GM12875 (cell line): ENCODE data around the gene CCBE1.

ENCODE experiments used
- H3K4me3 ChIP-seq: one replicate; pipeline ENCODE4 v1.5.1; 2011; ENCODE audit warnings: low read depth, low read length, control low read depth
- TF ChIP-seq, protein P1 (sequence below): IDR thresholded peaks from 2 replicates; pipeline ENCODE4 v1.5.1; 2011; ENCODE audit warnings: low read depth, mild to moderate bottlenecking, control low read depth, inconsistent platforms, low read length, moderate library complexity, borderline replicate concordance; ENCODE audit not compliant: insufficient read depth

Gene CCBE1

DNA sequence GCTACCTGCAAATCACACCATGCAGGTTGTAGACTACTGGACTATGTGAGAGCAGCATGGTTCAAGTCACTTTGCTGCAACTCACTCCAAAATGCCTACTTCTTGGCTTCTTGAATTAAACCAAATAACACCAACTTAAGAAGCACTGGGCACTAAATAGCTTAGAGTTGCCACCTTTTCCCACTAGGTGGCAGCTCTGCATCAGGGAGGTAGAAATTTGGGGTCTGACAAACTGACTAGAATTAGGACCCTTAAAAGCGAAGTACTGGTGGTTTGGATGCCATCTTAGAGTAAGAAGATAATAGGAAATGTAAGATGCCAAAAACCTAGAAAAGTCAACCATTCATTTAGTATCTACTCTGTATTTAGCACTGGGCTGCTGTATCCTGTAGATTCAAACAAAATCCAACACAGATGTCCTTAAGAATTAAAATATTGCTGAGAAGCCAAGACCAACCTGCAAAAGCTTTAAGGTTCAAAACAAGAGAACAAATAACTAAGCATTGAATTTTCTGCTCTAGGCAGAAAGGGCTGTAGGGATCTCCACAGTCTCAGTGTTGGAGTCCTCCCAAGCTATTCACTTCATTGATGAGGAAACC, 65.5 kb downstream of the CCBE1 start:
- TF ChIP-seq, protein P1, sequence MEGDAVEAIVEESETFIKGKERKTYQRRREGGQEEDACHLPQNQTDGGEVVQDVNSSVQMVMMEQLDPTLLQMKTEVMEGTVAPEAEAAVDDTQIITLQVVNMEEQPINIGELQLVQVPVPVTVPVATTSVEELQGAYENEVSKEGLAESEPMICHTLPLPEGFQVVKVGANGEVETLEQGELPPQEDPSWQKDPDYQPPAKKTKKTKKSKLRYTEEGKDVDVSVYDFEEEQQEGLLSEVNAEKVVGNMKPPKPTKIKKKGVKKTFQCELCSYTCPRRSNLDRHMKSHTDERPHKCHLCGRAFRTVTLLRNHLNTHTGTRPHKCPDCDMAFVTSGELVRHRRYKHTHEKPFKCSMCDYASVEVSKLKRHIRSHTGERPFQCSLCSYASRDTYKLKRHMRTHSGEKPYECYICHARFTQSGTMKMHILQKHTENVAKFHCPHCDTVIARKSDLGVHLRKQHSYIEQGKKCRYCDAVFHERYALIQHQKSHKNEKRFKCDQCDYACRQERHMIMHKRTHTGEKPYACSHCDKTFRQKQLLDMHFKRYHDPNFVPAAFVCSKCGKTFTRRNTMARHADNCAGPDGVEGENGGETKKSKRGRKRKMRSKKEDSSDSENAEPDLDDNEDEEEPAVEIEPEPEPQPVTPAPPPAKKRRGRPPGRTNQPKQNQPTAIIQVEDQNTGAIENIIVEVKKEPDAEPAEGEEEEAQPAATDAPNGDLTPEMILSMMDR, result peak; percentile 56

DNA sequence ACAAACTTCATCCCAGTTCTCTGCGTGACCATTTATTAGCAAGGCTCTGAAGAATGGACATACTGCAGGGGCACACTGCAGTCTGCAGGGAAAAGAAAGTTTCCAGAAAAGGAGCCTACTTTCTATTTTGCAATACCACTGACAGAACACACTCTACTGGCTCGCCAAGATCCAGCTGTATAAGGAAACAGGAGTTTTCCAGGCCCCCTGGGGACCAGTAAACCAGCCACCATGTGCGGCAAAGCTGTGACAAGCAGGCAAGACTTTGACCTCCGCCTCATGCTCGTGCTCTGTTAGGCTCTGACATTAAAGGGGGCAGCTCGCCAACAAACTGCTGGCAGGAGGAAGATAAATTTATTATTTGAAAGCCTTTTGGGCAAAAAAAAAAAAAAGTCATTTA, 67.3 kb downstream of the CCBE1 start:
- TF ChIP-seq, protein P1, result no peak
- H3K4me3 ChIP-seq, result no peak overlapping the region

More for the DNA sequence above, 65.5 kb downstream of the CCBE1 start:
- H3K4me3 ChIP-seq, result no peak overlapping the region

DNA sequence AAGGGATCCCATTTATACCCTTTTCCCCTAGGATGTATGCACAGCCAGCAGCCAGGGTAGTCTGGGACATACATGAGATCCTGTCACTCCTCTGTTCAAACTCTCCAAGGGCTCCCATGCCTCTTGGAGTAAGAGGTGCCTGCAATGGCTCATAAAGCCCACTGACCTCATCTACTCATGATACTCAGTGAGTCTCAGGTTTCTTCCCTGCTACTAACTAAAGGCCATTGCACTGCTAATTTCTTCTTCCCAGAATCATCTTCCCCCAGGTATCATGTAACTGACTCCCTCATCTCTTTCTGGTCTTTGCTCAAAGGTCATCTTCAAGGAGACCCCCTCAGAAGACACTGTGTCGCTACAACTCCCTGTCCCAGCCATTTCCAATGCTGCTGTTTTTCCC, 68.2 kb downstream of the CCBE1 start:
- H3K4me3 ChIP-seq, result no peak overlapping the region
- TF ChIP-seq, protein P1, result no peak

DNA sequence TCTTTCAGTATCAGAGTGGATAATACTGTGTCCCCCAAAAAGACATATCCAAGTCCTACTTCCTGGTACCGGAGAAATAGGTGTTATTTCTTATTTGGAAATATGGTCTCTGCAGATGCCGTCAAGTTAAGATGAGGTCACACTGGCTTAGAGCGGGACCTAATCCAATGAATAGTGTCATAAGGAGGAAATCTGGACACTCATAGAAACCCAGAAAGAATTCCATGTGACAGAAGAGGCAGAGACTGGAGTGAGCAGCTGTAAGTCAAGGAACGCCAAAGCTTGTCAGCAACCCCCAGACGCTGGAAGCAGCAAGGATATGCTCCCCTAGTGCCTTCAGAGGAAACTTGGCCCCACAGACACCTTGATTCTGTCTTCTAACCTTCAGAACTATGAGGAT, 69.8 kb downstream of the CCBE1 start:
- TF ChIP-seq, protein P1, result no peak
- H3K4me3 ChIP-seq, result no peak overlapping the region

DNA sequence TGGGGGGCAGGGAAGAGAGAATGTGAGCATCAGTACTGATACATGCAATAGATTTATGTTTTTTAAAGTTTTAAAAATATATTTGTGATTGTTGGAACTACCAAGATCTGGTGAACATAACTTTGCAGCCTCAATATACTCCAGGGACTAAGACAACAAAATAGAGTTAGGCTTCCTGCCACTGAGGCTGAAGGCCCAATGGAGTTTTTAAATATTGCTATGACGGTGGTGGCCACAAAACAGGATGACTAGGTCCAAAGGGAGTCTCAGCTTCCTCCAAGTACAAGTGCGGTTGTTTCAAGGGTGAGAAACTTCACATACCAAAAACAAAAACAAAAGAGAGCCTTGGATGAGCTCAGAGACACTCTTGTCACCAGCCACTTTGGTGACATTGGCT, 72.9 kb downstream of the CCBE1 start:
- TF ChIP-seq, protein P1, result no peak
- H3K4me3 ChIP-seq, result no peak overlapping the region

- TF ChIP-seq, protein P1, result no peak
Measured at GRCh38 chr18:59623456-59624368, 73.5 kb downstream of the CCBE1 start.

More at GRCh38 chr18:59623456-59624368, 73.5 kb downstream of the CCBE1 start:
- no peak overlapping the region for H3K4me3 ChIP-seq
